BE2C (cell line): ENCODE measurements around the gene RASL11B.
"Not testable (repeated sequence)": the region's sequence is repeated elsewhere in the genome, so short reads cannot be mapped to it uniquely, and the experiment has no call there.

Experiments
- DNase-seq: peaks from one replicate; pipeline ENCODE4 v3.0.0-alpha.2; 2020
- H3K27me3 ChIP-seq: fragments of 250-450 bp; sonication (Bioruptor Pico); 2 replicates; pipeline ENCODE4 v1.5.1; 2020; ENCODE audit warnings: mild to moderate bottlenecking
- H3K36me3 ChIP-seq: fragments of 250-450 bp; sonication (Bioruptor Pico); 2 replicates; pipeline ENCODE4 v1.5.1; 2020; ENCODE audit warnings: mild to moderate bottlenecking
- H3K4me1 ChIP-seq: fragments of 250-450 bp; sonication (Bioruptor Pico); 2 replicates; pipeline ENCODE4 v1.5.1; 2020
- H3K4me3 ChIP-seq: 2 replicates; pipeline ENCODE4 v1.5.1; 2011; ENCODE audit warnings: low read depth, low read length
- H3K9me3 ChIP-seq: fragments of 250-450 bp; sonication (Bioruptor Pico); 2 replicates; pipeline ENCODE4 v1.5.1; 2020
- CTCF ChIP-seq: IDR thresholded peaks from 2 replicates; pipeline ENCODE4 v1.5.1; 2012; ENCODE audit warnings: mild to moderate bottlenecking, low read depth, low read length

Gene RASL11B

GRCh38 chr4:52824603-52825459 lies 37.3 kb upstream of the RASL11B start:
- no peak overlapping the region for H3K4me3 ChIP-seq
- no peak for DNase-seq

GRCh38 chr4:52825460-52826090 lies 36.5 kb upstream of the RASL11B start:
- no peak overlapping the region for H3K4me3 ChIP-seq

More at GRCh38 chr4:52824603-52825459, 37.3 kb upstream of the RASL11B start:
- no peaks in the 10 kb centered on the region for H3K9me3 ChIP-seq
- TF ChIP-seq CTCF: no peak
- no peaks in the 10 kb centered on the region for H3K27me3 ChIP-seq
- no peaks in the 10 kb centered on the region for H3K4me1 ChIP-seq
- no peaks in the 10 kb centered on the region for H3K36me3 ChIP-seq

GRCh38 chr4:52833941-52834525 lies 28.1 kb upstream of the RASL11B start:
- Histone ChIP-seq H3K4me3 (no peak overlapping the region), H3K9me3 (no peaks in the 10 kb centered on the region), H3K4me1 (peaks cover 4% of the 10 kb centered on the region), H3K27me3 (no peaks in the 10 kb centered on the region), H3K36me3 (no peaks in the 10 kb centered on the region)
- no peak for TF ChIP-seq CTCF
- no peak for DNase-seq

More at GRCh38 chr4:52825460-52826090, 36.5 kb upstream of the RASL11B start:
- no peak for TF ChIP-seq CTCF
- no peaks in the 10 kb centered on the region for H3K27me3 ChIP-seq
- no peaks in the 10 kb centered on the region for H3K36me3 ChIP-seq
- no peak for DNase-seq
- no peaks in the 10 kb centered on the region for H3K4me1 ChIP-seq
- H3K9me3 ChIP-seq: no peaks in the 10 kb centered on the region

GRCh38 chr4:52834641-52835456 lies 27.3 kb upstream of the RASL11B start:
- not testable (repeated sequence) for H3K9me3 ChIP-seq, H3K4me1 ChIP-seq, H3K36me3 ChIP-seq, H3K4me3 ChIP-seq, H3K27me3 ChIP-seq, DNase-seq

GRCh38 chr4:52836120-52836519 lies 26.0 kb upstream of the RASL11B start:
- Histone ChIP-seq H3K27me3 (no peaks in the 10 kb centered on the region), H3K4me3 (no peak overlapping the region), H3K4me1 (peaks cover 15% of the 10 kb centered on the region), H3K9me3 (no peaks in the 10 kb centered on the region), H3K36me3 (no peaks in the 10 kb centered on the region)
- DNase-seq: no peak
- TF ChIP-seq CTCF: no peak

- H3K4me3 ChIP-seq: no peak overlapping the region
- DNase-seq: no peak
- TF ChIP-seq CTCF: no peak
- peaks cover 18% of the 10 kb centered on the region for H3K4me1 ChIP-seq
- no peaks in the 10 kb centered on the region for H3K9me3 ChIP-seq
- no peaks in the 10 kb centered on the region for H3K36me3 ChIP-seq
- H3K27me3 ChIP-seq: no peaks in the 10 kb centered on the region
Observed at GRCh38 chr4:52836678-52837077, 25.4 kb upstream of the RASL11B start.
